Nephron progenitor cell (in vitro differentiated cells): Measurements from ENCODE around the gene BEGAIN.

Experiments used
- DNase-seq: peaks from one replicate; pipeline ENCODE4 v3.0.0; 2021
- H3K27ac Mint-ChIP-seq: 2 replicates; pipeline ENCODE4 v1.8.0; 2021; ENCODE audit warnings: mild to moderate bottlenecking, moderate library complexity, mixed read lengths
- H3K27me3 Mint-ChIP-seq: 2 replicates; pipeline ENCODE4 v1.8.0; 2021; ENCODE audit warnings: mild to moderate bottlenecking, low read depth, mixed read lengths; ENCODE audit not compliant: poor library complexity
- H3K36me3 Mint-ChIP-seq: 2 replicates; pipeline ENCODE4 v1.8.0; 2021; ENCODE audit warnings: low read depth, mixed read lengths
- H3K4me1 Mint-ChIP-seq: 2 replicates; pipeline ENCODE4 v1.8.0; 2021; ENCODE audit warnings: mixed read lengths
- H3K4me3 Mint-ChIP-seq: 2 replicates; pipeline ENCODE4 v1.8.0; 2021; ENCODE audit warnings: mild to moderate bottlenecking, moderate library complexity, mixed read lengths
- H3K9me3 Mint-ChIP-seq: 2 replicates; pipeline ENCODE4 v1.8.0; 2021; ENCODE audit warnings: mild to moderate bottlenecking, moderate library complexity, mixed read lengths
- CTCF ChIP-seq: fragments of 200-600 bp; sonication (generic); IDR thresholded peaks from 2 replicates; pipeline ENCODE4 v1.5.0; 2021; ENCODE audit warnings: antibody characterized with exemption

BEGAIN gene

DNA sequence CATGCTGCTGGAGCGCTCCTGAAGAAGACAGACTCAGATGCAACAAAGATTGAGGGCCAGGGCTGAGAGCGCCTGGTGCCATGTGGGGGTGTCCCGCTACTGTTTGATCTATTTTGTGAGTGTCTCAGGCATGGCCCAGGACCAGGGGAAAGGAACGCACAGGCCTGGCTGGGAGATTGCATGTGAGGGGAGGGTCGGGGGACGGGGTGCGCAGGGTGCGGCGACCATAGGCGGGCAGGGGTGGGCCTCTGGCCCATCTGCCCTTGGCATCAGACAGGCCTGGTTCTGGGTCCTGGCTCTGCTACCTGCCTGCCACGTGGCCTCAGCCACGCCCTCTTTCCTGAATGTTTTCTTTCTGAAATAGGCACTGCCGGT is 47.5 kb downstream of the BEGAIN start:
- Mint-ChIP-seq H3K27me3 (peaks cover 3% of the 10 kb centered on the region), H3K36me3 (no peaks in the 10 kb centered on the region), H3K27ac (peak overlapping the region; percentile 80), H3K4me1 (peaks cover 39% of the 10 kb centered on the region), H3K4me3 (no peak overlapping the region), H3K9me3 (no peaks in the 10 kb centered on the region)
- DNase-seq = no peak
- TF ChIP-seq CTCF = no peak

- H3K4me3 Mint-ChIP-seq = no peak overlapping the region
- DNase-seq = peak; percentile 1
- peaks cover 45% of the 10 kb centered on the region for H3K4me1 Mint-ChIP-seq
- no peaks in the 10 kb centered on the region for H3K9me3 Mint-ChIP-seq
- no peak for TF ChIP-seq CTCF
- no peak overlapping the region for H3K27ac Mint-ChIP-seq
- H3K27me3 Mint-ChIP-seq = peaks cover 3% of the 10 kb centered on the region
- no peaks in the 10 kb centered on the region for H3K36me3 Mint-ChIP-seq
These were observed 48.1 kb downstream of the BEGAIN start for GRCh38 chr14:100539003-100539660.

DNA sequence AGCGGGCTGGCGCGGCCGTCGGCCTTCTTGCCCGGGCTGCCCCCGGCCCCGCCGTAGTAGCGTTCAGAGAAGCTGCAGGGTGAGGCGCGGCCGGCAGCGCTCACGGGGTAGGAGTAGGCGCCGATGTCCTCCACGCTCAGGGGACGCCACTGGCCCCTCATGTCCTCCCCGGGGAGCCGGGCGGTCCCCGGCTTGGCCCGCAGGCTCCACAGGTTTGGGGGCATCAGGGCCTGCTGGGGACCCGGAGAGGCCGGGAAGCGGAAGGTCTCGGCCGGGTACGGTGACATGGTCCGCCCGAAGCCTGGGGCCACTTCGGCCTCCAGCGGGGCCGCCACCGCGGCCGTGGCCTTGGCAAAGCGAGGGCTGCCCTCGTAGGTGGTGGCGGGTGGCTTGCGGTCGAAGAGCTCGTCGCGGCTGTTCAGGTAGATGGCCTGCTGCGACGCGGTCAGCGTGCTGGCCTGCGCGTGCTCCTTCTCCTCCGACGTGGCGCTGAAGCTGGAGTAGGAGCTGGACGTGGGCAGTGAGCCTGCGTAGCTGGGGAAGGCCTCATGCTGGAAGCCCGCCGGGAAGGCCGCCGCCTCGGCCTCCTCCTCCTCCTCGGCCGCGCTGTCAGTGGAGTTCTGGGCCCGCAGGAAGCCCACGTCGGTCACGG is 48.7 kb downstream of the BEGAIN start:
- no peak overlapping the region for H3K4me3 Mint-ChIP-seq
- H3K9me3 Mint-ChIP-seq = no peaks in the 10 kb centered on the region
- no peak overlapping the region for H3K27ac Mint-ChIP-seq
- peaks cover 3% of the 10 kb centered on the region for H3K27me3 Mint-ChIP-seq
- H3K4me1 Mint-ChIP-seq = peaks cover 49% of the 10 kb centered on the region
- TF ChIP-seq CTCF = no peak
- no peaks in the 10 kb centered on the region for H3K36me3 Mint-ChIP-seq
- no peak for DNase-seq

DNA sequence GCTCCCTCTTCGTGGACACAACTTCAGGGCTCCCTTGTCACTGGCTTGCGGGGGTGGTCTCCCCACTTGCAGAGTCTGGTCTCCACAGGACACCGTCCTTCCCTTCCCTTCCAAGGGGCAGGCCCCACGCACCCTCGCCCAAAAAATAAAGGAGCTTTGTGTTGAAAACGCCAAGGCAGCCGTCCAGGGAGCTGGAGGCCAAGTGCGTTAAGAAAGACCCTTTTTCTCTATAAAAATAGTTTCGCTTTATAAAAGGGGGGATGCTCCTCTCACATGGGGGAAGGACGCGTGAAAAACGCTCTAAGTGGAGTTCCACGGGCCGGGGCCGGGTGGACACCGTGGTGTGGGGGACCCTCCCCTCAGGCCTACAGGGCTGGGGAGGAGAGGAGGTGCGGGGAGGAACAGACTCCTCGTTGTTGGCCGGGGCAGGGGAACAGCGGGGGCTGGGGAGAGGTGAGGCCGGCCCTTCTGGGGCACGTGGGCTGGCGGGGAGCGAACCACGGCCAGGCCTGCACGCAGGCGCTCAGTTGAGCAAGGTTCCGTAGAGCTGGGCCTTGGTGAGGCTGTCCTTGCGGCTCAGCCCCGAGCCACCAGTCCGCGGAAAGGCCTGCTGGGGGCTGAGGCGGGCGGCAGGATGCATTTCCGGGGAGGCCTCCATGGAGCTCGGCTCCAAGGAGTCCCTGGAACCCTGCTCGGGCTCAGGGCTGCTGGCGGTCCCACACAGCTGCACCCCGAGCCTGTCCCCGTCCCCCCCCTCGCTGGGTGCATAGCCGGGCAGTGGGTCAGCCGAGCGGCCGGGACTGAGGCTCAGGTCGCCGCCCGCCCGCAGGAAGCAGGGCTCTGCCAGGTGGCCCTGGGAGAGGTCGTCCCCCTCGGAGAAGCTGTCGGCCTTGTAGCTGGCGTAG is 49.5 kb downstream of the BEGAIN start:
- H3K27me3 Mint-ChIP-seq = no peaks in the 10 kb centered on the region
- H3K27ac Mint-ChIP-seq = no peak overlapping the region

DNA sequence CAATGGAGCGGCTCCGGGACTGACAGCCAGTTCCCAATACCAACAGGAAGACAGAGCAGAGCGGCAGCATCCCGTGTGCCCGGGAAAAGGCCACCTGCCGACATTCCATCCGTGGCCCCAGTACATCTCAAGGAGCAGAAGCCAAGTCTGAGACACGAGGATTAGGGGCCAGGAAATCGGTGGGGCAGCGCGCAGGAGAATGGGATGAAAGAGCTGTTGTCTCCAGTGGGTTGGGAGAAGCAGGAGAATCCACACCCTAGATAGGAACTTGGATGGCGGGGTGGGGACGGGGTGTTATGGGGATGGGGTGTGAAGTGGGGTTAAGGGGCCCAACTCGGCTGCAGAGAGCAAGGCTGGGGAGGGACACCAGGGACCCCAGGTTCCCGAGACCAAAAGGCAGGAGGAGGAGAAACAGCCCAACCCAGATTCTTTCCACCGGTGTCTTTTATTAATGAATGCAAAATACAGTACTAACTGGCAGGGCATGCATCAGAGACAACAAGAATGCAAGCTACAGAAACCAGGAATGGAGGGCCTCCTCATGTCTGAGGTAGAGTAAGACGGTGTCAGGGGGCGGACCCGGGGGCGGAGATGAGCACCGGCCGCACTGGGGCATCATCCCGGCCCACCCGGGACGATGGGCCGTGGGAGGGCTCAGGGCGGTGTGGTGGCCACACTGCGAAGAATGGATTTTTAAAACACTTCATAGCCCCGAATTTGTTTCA is 50.3 kb downstream of the BEGAIN start:
- Mint-ChIP-seq H3K4me3 (no peak overlapping the region), H3K9me3 (no peaks in the 10 kb centered on the region), H3K27me3 (no peaks in the 10 kb centered on the region), H3K4me1 (peaks cover 41% of the 10 kb centered on the region), H3K27ac (no peak overlapping the region), H3K36me3 (no peaks in the 10 kb centered on the region)
- no peak for TF ChIP-seq CTCF
- DNase-seq = peak; percentile 11

More for the DNA sequence above, 49.5 kb downstream of the BEGAIN start:
- no peak for TF ChIP-seq CTCF
- peaks cover 46% of the 10 kb centered on the region for H3K4me1 Mint-ChIP-seq
- no peak overlapping the region for H3K4me3 Mint-ChIP-seq
- DNase-seq = peak; percentile 4
- no peaks in the 10 kb centered on the region for H3K36me3 Mint-ChIP-seq
- H3K9me3 Mint-ChIP-seq = no peaks in the 10 kb centered on the region
